ENCODE measurements around the gene NOLC1. TPM values are rescaled to one million over a fixed set of nuclear protein-coding genes. Genes with fewer than 3 reads are reported as not detected.

The NOLC1 gene
- total RNA-seq, 1 experiment from 2014 or later: 165 TPM

DNA sequence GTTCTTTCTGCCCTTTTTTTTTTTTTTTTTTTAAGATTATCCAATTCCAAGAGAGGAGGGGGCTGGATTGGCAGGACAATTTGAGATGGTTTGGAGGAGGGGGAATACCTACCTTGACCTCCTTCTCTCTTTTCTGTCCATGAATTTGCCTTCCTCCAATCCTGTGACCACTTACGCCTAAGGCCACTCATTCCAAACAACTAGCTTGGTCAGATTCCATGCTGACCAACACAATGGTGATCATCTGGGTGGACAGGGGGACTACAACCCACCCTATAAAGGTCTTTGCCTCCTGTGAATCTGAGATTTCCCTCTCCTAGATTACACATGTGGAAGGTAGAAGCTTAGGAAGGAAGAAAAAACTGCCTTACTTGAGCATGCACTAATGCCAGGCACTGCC lies 29.7 kb upstream of the NOLC1 start (continued):
- TF ChIP-seq, protein P1, sequence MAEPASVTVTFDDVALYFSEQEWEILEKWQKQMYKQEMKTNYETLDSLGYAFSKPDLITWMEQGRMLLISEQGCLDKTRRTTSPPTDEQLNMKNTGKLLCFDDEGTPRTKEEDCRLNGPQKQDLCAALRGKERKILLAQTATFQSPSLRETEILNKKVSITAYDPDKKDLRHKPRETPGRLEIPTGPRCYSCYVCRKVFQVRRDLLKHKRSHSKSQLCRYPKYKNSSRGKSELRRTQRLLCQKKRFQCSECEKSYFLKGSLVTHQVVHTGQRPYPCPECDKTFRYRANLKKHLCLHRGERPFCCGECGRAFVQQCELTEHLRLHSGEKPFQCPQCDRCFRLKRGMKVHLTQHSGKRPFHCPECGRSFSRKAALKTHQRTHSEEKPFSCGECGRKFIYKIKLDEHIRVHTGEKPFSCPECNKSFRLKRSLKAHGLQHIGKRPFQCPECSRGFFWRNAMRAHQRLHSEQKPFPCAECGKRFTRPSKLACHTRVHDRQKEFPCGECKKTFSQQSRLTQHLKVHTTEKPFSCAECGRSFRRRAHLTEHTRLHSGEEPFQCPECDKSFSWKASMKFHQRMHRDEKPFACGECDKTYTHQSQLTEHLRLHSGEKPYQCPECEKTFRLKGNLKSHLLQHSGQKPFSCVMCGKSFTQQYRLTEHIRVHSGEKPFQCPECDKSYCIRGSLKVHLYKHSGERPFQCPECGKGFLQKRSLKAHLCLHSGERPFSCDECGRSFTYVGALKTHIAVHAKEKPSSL (CRISPR knock-in tag; conservative IDR thresholded peaks at IDR 0.05): no peak
- TF ChIP-seq, protein P2, sequence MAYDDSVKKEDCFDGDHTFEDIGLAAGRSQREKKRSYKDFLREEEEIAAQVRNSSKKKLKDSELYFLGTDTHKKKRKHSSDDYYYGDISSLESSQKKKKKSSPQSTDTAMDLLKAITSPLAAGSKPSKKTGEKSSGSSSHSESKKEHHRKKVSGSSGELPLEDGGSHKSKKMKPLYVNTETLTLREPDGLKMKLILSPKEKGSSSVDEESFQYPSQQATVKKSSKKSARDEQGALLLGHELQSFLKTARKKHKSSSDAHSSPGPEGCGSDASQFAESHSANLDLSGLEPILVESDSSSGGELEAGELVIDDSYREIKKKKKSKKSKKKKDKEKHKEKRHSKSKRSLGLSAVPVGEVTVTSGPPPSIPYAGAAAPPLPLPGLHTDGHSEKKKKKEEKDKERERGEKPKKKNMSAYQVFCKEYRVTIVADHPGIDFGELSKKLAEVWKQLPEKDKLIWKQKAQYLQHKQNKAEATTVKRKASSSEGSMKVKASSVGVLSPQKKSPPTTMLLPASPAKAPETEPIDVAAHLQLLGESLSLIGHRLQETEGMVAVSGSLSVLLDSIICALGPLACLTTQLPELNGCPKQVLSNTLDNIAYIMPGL (CRISPR knock-in tag; IDR thresholded peaks at IDR 0.05): no peak
- TF ChIP-seq ATF1 (CRISPR knock-in tag; IDR thresholded peaks at IDR 0.05) (no peak), SOX15 (CRISPR knock-in tag; IDR thresholded peaks at IDR 0.05) (no peak), MYBL2 (CRISPR knock-in tag; IDR thresholded peaks at IDR 0.05) (no peak), GRHL2 (CRISPR knock-in tag; IDR thresholded peaks at IDR 0.05; ENCODE audit: insufficient replicate concordance, severe bottlenecking) (no peak)
- TF ChIP-seq, protein P3, sequence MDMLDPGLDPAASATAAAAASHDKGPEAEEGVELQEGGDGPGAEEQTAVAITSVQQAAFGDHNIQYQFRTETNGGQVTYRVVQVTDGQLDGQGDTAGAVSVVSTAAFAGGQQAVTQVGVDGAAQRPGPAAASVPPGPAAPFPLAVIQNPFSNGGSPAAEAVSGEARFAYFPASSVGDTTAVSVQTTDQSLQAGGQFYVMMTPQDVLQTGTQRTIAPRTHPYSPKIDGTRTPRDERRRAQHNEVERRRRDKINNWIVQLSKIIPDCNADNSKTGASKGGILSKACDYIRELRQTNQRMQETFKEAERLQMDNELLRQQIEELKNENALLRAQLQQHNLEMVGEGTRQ (CRISPR knock-in tag; IDR thresholded peaks at IDR 0.05): no peak

DNA sequence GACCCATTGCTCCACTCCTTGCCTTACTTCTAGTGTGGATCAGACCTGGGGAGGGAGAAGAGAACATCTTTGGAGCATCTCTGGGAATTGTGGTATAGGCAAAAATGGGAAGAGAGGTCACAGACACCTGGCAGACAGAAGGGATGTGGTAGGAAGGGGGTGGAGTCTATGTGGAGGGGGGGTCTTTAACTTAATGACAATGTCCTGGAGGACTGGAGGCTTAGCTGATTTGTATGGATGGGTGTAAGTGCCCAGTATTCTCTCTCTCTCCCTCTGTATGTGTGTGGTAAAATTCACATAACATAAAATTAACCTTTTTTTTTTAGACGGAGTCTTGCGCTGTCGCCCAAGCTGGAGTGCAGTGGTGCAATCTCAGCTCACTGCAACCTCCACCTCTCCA lies 29.0 kb upstream of the NOLC1 start:
- DNase-seq (ENCODE audit: low spot score) (no peak), ATAC-seq (no peak)
- CTCF ChIA-PET: interaction anchor here (1.0 to 2.2 kb wide), 3 partner anchors 8 to 11 kb away, joined by 4 to 14 read pairs (median 6); partner anchors contain the start of gene PPRC1
- peak overlapping the region; percentile 98 for H3K27ac Mint-ChIP-seq
- no peaks in the 10 kb centered on the region for H3K36me3 Mint-ChIP-seq
- no peak overlapping the region for H3K4me3 Mint-ChIP-seq
- no peaks in the 10 kb centered on the region for H3K27me3 Mint-ChIP-seq (ENCODE audit: low read depth)
- peaks cover 33% of the 10 kb centered on the region for H3K4me1 Mint-ChIP-seq
- no peaks in the 10 kb centered on the region for H3K9me3 Mint-ChIP-seq
- POLR2A ChIA-PET: interaction anchor here (0.6 to 0.9 kb wide), 2 partner anchors 9 to 22 kb away, joined by 3 to 9 read pairs; no protein-coding TSS in a partner anchor
- TF ChIP-seq ZNF416 (CRISPR knock-in tag; IDR thresholded peaks at IDR 0.05) (no peak), ZBTB21 (CRISPR knock-in tag; IDR thresholded peaks at IDR 0.05; ENCODE audit: borderline replicate concordance) (no peak), KAT7 (CRISPR knock-in tag; IDR thresholded peaks at IDR 0.05; ENCODE audit: borderline replicate concordance) (no peak), RELA (CRISPR knock-in tag; IDR thresholded peaks at IDR 0.05; ENCODE audit: borderline replicate concordance) (no peak), ZNF121 (CRISPR knock-in tag; IDR thresholded peaks at IDR 0.05) (no peak), HMGA2 (CRISPR knock-in tag; IDR thresholded peaks at IDR 0.05) (no peak), ZNF671 (CRISPR knock-in tag; IDR thresholded peaks at IDR 0.05) (no peak), MYBL2 (CRISPR knock-in tag; IDR thresholded peaks at IDR 0.05) (no peak), FOXK1 (CRISPR knock-in tag; IDR thresholded peaks at IDR 0.05) (no peak), NFE2L1 (CRISPR knock-in tag; IDR thresholded peaks at IDR 0.05) (no peak)
- TF ChIP-seq, protein P4, sequence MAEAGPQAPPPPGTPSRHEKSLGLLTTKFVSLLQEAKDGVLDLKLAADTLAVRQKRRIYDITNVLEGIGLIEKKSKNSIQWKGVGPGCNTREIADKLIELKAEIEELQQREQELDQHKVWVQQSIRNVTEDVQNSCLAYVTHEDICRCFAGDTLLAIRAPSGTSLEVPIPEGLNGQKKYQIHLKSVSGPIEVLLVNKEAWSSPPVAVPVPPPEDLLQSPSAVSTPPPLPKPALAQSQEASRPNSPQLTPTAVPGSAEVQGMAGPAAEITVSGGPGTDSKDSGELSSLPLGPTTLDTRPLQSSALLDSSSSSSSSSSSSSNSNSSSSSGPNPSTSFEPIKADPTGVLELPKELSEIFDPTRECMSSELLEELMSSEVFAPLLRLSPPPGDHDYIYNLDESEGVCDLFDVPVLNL (CRISPR knock-in tag; IDR thresholded peaks at IDR 0.05; ENCODE audit: borderline replicate concordance, low read depth): no peak
- TF ChIP-seq, protein P5, sequence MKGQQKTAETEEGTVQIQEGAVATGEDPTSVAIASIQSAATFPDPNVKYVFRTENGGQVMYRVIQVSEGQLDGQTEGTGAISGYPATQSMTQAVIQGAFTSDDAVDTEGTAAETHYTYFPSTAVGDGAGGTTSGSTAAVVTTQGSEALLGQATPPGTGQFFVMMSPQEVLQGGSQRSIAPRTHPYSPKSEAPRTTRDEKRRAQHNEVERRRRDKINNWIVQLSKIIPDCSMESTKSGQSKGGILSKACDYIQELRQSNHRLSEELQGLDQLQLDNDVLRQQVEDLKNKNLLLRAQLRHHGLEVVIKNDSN (CRISPR knock-in tag; IDR thresholded peaks at IDR 0.05): no peak
- TF ChIP-seq, protein P6, sequence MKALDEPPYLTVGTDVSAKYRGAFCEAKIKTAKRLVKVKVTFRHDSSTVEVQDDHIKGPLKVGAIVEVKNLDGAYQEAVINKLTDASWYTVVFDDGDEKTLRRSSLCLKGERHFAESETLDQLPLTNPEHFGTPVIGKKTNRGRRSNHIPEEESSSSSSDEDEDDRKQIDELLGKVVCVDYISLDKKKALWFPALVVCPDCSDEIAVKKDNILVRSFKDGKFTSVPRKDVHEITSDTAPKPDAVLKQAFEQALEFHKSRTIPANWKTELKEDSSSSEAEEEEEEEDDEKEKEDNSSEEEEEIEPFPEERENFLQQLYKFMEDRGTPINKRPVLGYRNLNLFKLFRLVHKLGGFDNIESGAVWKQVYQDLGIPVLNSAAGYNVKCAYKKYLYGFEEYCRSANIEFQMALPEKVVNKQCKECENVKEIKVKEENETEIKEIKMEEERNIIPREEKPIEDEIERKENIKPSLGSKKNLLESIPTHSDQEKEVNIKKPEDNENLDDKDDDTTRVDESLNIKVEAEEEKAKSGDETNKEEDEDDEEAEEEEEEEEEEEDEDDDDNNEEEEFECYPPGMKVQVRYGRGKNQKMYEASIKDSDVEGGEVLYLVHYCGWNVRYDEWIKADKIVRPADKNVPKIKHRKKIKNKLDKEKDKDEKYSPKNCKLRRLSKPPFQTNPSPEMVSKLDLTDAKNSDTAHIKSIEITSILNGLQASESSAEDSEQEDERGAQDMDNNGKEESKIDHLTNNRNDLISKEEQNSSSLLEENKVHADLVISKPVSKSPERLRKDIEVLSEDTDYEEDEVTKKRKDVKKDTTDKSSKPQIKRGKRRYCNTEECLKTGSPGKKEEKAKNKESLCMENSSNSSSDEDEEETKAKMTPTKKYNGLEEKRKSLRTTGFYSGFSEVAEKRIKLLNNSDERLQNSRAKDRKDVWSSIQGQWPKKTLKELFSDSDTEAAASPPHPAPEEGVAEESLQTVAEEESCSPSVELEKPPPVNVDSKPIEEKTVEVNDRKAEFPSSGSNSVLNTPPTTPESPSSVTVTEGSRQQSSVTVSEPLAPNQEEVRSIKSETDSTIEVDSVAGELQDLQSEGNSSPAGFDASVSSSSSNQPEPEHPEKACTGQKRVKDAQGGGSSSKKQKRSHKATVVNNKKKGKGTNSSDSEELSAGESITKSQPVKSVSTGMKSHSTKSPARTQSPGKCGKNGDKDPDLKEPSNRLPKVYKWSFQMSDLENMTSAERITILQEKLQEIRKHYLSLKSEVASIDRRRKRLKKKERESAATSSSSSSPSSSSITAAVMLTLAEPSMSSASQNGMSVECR (CRISPR knock-in tag; IDR thresholded peaks at IDR 0.05; ENCODE audit: borderline replicate concordance): no peak
- TF ChIP-seq, protein P7, sequence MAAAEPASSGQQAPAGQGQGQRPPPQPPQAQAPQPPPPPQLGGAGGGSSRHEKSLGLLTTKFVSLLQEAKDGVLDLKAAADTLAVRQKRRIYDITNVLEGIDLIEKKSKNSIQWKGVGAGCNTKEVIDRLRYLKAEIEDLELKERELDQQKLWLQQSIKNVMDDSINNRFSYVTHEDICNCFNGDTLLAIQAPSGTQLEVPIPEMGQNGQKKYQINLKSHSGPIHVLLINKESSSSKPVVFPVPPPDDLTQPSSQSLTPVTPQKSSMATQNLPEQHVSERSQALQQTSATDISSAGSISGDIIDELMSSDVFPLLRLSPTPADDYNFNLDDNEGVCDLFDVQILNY (CRISPR knock-in tag; IDR thresholded peaks at IDR 0.05): no peak
- TF ChIP-seq, protein P2 (CRISPR knock-in tag; IDR thresholded peaks at IDR 0.05): no peak
- TF ChIP-seq, protein P8, sequence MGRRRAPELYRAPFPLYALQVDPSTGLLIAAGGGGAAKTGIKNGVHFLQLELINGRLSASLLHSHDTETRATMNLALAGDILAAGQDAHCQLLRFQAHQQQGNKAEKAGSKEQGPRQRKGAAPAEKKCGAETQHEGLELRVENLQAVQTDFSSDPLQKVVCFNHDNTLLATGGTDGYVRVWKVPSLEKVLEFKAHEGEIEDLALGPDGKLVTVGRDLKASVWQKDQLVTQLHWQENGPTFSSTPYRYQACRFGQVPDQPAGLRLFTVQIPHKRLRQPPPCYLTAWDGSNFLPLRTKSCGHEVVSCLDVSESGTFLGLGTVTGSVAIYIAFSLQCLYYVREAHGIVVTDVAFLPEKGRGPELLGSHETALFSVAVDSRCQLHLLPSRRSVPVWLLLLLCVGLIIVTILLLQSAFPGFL (CRISPR knock-in tag; IDR thresholded peaks at IDR 0.05; ENCODE audit: borderline replicate concordance): no peak
